ENCODE results near the gene LINGO1.

LINGO1 gene

GRCh38 chr15:77571741-77572140 lies 61.0 kb downstream of the LINGO1 start:
- no peak for DNase-seq (ENCODE audit: low spot score)

- no peak for DNase-seq (ENCODE audit: low spot score)
Observed at GRCh38 chr15:77571181-77571580, 61.5 kb downstream of the LINGO1 start.

- DNase-seq (ENCODE audit: low spot score) = no peak
Observed at GRCh38 chr15:77569729-77570125, 63.0 kb downstream of the LINGO1 start.

- DNase-seq (ENCODE audit: low spot score) = no peak
Observed at GRCh38 chr15:77568973-77569728, 63.6 kb downstream of the LINGO1 start.

GRCh38 chr15:77568014-77568972 lies 64.4 kb downstream of the LINGO1 start:
- no peak for DNase-seq (ENCODE audit: low spot score)

- DNase-seq (ENCODE audit: low spot score) = no peak
Observed at GRCh38 chr15:77567202-77567601, 65.5 kb downstream of the LINGO1 start.

GRCh38 chr15:77566092-77566491 lies 66.6 kb downstream of the LINGO1 start:
- no peak for DNase-seq (ENCODE audit: low spot score)

GRCh38 chr15:77565378-77565915 lies 67.3 kb downstream of the LINGO1 start:
- no peak for DNase-seq (ENCODE audit: low spot score)

GRCh38 chr15:77564938-77565337 lies 67.8 kb downstream of the LINGO1 start:
- DNase-seq (ENCODE audit: low spot score) = no peak

- no peak for DNase-seq (ENCODE audit: low spot score)
Observed at GRCh38 chr15:77564341-77564740, 68.4 kb downstream of the LINGO1 start.

- no peak for DNase-seq (ENCODE audit: low spot score)
Observed at GRCh38 chr15:77563623-77564156, 69.0 kb downstream of the LINGO1 start.

Data from ecto neural progenitor cell (in vitro differentiated cells).